Measurements from ENCODE around the gene EME1.

Gene EME1

DNA sequence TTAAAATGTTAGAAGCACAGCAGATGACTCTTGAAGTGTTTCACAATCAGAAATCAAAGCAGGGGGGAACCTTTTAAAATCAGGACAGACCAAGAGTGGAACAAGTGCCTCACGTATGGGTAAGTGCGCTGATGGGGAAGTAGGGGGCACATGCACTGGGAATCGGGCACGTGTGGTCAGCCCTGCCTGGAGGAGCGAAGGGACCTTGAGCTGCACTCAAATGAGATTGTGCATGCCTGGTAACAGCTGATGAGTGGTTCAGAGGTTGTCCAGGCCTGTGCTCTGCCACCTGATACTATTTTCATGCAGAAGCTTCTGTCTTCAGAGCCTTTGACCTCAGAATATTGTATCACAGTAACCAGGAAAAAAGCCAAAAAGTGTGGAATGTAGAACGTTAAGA lies 40.8 kb upstream of the EME1 start:
- TF ChIP-seq, protein P1, sequence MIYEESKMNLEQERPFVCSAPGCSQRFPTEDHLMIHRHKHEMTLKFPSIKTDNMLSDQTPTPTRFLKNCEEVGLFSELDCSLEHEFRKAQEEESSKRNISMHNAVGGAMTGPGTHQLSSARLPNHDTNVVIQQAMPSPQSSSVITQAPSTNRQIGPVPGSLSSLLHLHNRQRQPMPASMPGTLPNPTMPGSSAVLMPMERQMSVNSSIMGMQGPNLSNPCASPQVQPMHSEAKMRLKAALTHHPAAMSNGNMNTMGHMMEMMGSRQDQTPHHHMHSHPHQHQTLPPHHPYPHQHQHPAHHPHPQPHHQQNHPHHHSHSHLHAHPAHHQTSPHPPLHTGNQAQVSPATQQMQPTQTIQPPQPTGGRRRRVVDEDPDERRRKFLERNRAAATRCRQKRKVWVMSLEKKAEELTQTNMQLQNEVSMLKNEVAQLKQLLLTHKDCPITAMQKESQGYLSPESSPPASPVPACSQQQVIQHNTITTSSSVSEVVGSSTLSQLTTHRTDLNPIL (CRISPR knock-in tag; IDR thresholded peaks at IDR 0.05; ENCODE audit: low read depth), result no peak
- TF ChIP-seq CSDC2 (CRISPR knock-in tag; IDR thresholded peaks at IDR 0.05), result no peak
- no peak for TF ChIP-seq ARNTL (CRISPR knock-in tag; IDR thresholded peaks at IDR 0.05; ENCODE audit: borderline replicate concordance, low read depth)
- TF ChIP-seq TSHZ2 (CRISPR knock-in tag; IDR thresholded peaks at IDR 0.05), result no peak
- no peak for TF ChIP-seq CSRNP3 (CRISPR knock-in tag; IDR thresholded peaks at IDR 0.05)
- TF ChIP-seq ZNF70 (CRISPR knock-in tag; IDR thresholded peaks at IDR 0.05), result no peak
- no peak for TF ChIP-seq ZC3H10 (CRISPR knock-in tag; IDR thresholded peaks at IDR 0.05)
- no peak for TF ChIP-seq TOX (CRISPR knock-in tag; IDR thresholded peaks at IDR 0.05; ENCODE audit: borderline replicate concordance)
- no peak for TF ChIP-seq ZFP3 (CRISPR knock-in tag; IDR thresholded peaks at IDR 0.05)
- TF ChIP-seq ESRRG (CRISPR knock-in tag; IDR thresholded peaks at IDR 0.05), result no peak
- TF ChIP-seq GLIS3 (CRISPR knock-in tag; IDR thresholded peaks at IDR 0.05), result no peak
- TF ChIP-seq TCF4 (CRISPR knock-in tag; IDR thresholded peaks at IDR 0.05; ENCODE audit: borderline replicate concordance), result no peak
- TF ChIP-seq ZNF565 (CRISPR knock-in tag; conservative IDR thresholded peaks at IDR 0.05; ENCODE audit: low read depth), result no peak
- TF ChIP-seq SNAI2 (CRISPR knock-in tag; IDR thresholded peaks at IDR 0.05), result no peak
- ATAC-seq, result peak; percentile 21

DNA sequence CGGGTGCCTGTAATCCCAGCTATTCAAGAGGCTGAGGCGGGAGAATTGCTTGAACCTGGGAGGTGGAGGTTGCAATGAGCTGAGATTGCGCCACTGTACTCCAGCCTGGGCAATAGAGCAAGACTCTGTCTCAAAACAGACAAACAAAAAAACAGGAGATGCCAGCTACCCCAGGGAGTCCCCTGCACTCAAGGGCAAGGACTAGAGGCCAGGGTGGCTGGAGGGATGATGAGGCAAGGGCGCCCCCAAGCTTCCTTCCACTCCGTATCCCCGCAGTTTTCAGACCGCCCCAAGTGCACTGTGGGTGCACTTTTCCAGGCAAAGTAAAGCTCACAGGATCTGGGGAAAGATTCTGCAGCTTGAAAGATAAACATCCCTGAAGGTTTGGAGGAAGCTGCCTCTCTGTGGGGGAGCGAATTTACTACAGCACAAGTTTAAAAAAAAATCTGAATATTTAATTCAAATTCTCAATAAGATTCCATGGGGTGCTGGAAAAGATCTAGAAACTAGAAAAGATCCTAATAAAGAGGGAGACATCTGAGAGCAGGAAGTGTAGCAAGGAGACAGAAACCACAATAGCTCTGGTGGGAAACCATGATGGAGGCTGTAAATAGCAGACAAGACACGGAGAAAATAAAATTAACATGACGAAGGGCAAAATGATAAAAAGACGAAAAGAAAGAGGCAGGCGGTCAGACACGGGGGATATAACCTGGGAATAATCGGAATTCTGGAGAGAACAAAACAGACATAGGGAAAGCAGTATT lies 39.6 kb upstream of the EME1 start:
- ATAC-seq, result peak; percentile 35

DNA sequence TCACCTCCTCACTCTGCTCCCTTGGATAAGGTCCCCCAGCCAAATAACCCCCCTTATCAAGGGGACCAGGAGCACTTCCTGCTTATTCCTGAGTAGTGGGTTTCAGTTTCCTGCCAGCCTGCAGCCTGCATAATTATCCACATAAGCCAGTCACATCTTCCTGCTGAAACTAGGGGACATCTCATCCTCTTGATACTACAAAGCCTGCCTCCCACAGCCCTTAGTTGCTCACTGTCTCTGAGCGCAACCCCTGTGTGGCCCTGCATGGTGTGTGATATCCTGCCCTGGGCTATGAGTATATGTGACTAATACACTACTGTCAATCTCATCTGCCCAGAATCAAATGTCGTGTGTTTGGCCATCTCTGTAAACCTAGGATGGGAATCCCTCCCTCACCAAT lies 35.1 kb upstream of the EME1 start:
- no peak for ATAC-seq
- TF ChIP-seq ZNF565 (CRISPR knock-in tag; conservative IDR thresholded peaks at IDR 0.05; ENCODE audit: low read depth) (no peak), ZC3H10 (CRISPR knock-in tag; IDR thresholded peaks at IDR 0.05) (no peak), PPARA (CRISPR knock-in tag; IDR thresholded peaks at IDR 0.05; ENCODE audit: borderline replicate concordance) (no peak), ISL1 (CRISPR knock-in tag; IDR thresholded peaks at IDR 0.05) (no peak), ZFP3 (CRISPR knock-in tag; IDR thresholded peaks at IDR 0.05) (no peak), GLIS3 (CRISPR knock-in tag; IDR thresholded peaks at IDR 0.05) (no peak), TOX (CRISPR knock-in tag; IDR thresholded peaks at IDR 0.05; ENCODE audit: borderline replicate concordance) (no peak), OSR1 (CRISPR knock-in tag; IDR thresholded peaks at IDR 0.05) (no peak), POU6F1 (CRISPR knock-in tag; IDR thresholded peaks at IDR 0.05; ENCODE audit: borderline replicate concordance, low read depth) (no peak), ZNF70 (CRISPR knock-in tag; IDR thresholded peaks at IDR 0.05) (no peak), ZFP30 (CRISPR knock-in tag; IDR thresholded peaks at IDR 0.05) (no peak), ESRRG (CRISPR knock-in tag; IDR thresholded peaks at IDR 0.05) (no peak)
- TF ChIP-seq, protein P2, sequence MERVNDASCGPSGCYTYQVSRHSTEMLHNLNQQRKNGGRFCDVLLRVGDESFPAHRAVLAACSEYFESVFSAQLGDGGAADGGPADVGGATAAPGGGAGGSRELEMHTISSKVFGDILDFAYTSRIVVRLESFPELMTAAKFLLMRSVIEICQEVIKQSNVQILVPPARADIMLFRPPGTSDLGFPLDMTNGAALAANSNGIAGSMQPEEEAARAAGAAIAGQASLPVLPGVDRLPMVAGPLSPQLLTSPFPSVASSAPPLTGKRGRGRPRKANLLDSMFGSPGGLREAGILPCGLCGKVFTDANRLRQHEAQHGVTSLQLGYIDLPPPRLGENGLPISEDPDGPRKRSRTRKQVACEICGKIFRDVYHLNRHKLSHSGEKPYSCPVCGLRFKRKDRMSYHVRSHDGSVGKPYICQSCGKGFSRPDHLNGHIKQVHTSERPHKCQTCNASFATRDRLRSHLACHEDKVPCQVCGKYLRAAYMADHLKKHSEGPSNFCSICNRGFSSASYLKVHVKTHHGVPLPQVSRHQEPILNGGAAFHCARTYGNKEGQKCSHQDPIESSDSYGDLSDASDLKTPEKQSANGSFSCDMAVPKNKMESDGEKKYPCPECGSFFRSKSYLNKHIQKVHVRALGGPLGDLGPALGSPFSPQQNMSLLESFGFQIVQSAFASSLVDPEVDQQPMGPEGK (CRISPR knock-in tag; IDR thresholded peaks at IDR 0.05; ENCODE audit: borderline replicate concordance), result no peak
- TF ChIP-seq, protein P1 (CRISPR knock-in tag; IDR thresholded peaks at IDR 0.05; ENCODE audit: low read depth), result no peak
